Activated T-cell treated with anti-CD3 and anti-CD28 coated beads, Interleukin-2, amount 50 U/mL, for 1 hour (primary cell): ENCODE measurements around the gene CDT1.
"Not testable (repeated sequence)": the region's sequence is repeated elsewhere in the genome, so short reads cannot be mapped to it uniquely, and the experiment has no call there.

ENCODE experiments used
- DNase-seq: peaks from one replicate; pipeline ENCODE4 v3.0.0-alpha.2; 2020

The CDT1 gene

DNA sequence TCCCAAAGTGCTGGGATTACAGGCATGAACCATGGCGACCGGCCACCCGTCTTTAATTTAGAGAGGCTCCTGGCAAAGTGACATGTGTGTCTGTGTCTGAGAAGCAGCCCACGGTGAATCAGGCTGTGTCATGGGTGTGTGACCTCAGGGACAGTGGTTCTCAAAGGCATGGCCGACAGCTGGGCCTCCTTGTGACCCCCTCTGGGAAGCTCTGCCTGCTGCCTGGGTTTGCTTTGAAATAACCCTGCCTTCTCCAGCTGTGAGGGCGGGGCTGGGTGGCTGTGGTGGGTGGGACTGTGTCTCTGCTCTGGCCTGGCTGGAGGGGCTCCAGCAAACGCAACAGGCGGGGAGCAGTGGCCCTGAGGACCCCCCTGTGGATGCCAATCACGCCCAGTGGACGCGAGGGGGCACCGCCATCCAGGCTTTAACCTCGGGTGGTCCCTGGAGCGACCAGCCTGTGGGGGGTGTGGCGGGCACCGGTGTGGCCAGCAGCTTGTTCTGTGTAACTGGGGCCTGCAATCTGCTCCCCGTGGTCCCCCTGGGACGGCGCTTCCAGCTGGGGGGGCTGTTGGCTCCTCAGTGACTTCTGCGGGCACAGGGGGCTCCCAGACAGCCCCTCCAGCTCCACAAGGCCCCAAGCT, 16.9 kb downstream of the CDT1 start:
- DNase-seq, result no peak

GRCh38 chr16:88821168-88821850, 17.7 kb downstream of the CDT1 start:
- no peak for DNase-seq

- DNase-seq, result no peak
Measured at GRCh38 chr16:88822281-88823040, 18.9 kb downstream of the CDT1 start.

DNA sequence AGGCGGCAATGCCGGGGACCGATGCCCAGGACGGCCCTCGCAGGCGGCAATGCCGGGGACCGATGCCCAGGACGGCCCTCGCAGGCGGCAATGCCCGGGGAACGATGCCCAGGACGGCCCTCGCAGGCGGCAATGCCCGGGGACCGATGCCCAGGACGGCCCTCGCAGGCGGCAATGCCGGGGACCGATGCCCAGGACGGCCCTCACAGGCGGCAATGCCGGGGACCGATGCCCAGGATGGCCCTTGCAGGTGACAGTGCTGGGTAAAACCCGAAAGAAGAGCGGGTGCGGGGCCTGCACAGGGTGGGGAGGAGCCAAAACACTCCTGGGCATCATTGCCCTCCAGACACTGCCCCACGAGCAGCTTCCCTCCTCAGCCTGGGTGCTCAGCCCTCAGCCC, 20.1 kb downstream of the CDT1 start:
- DNase-seq, result not testable (repeated sequence)

DNA sequence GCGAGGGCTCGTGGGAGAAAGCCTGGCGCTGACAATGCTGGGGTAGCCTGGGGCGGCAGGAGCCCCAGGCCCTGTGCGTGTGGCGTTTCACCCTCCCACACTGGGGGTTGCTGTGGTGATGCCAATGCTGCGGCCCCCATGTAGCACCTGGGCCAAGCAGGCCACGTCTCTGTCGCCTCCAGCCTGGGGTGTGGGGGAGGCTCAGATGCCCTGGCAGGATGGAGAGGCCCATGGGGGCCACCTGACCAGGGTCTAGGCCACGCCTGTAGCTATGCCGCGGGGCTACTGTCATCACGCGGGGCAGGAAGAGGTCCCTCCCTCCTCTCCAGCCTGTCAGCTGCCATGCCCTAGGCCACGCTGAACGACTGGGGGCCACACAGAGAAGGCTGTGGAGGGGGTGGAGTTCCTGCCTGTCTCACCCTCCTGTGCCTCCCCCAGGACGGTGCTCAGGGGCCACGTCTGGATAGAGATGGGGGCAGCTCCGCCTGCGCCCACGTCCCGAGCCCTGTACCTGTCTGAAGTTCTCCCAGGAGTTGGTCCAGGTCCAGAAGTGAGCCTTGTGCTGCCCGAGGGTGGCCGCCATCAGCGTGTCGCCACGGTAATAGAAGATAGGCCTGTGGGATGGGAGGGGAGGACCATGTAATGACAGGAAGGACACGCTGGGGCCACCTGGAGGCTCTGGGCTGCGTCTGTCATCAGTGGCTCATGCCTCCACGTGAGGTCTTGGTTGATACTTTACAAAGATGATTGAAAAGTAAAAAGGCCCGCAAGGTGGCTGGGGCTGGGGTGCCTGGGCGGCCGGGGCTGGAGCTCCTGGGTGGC, 20.9 kb downstream of the CDT1 start:
- DNase-seq, result no peak

DNA sequence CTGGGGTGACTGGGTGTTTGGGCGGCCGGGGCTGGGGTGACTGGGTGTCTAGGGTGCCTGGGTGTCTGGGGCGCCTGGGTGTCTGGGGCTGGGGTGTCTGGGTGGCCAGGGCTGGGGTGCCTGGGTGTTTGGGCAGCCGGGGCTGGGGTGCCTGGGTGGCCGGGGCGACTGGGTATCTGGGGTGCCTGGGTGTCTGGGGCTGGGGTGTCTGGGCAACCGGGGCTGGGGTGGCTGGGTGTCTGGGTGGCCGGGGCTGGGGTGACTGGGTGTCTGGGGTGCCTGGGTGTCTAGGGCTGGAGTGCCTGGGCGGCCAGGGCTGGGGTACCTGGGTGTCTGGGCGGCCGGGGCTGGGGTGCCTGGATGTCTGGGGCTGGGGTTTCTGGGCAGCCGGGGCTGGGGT, 21.6 kb downstream of the CDT1 start:
- no peak for DNase-seq

DNA sequence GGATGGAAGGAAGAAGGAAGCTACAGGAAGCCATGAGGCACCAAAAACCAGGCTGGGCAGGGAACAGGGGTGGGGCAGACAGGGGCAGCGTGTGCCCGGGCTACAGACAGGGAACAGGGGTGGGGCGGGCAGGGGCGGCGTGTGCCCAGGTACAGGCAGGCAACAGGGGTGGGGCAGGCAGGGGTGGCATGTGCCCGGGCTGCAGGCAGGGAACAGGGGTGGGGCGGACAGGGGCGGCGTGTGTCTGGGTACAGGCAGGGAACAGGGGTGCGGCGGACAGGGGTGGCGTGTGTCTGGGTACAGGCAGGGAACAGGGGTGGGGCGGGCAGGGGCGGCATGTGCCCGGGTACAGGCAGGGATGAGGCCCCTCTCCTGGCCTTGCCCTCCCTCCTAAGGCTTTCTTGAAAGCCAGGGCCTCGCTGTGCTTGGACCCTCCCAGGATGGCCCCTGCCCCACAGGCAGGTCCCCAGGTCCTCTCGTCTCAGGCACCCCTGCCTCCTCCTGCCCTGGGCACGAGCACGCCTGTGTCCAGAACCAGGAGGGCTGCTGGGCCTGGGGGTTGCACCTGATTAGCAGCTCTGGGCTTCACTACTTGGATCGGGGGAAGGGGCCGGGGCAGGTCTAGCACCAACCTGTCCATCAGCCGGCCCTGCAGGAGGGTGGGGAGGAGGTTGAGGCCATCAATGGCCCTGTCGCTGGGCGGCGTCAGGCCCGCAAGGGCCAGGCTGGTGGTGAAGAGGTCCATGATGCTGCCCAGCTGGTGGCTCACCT, 22.7 kb downstream of the CDT1 start:
- DNase-seq, result no peak

GRCh38 chr16:88827727-88828126, 24.1 kb downstream of the CDT1 start:
- no peak for DNase-seq

DNA sequence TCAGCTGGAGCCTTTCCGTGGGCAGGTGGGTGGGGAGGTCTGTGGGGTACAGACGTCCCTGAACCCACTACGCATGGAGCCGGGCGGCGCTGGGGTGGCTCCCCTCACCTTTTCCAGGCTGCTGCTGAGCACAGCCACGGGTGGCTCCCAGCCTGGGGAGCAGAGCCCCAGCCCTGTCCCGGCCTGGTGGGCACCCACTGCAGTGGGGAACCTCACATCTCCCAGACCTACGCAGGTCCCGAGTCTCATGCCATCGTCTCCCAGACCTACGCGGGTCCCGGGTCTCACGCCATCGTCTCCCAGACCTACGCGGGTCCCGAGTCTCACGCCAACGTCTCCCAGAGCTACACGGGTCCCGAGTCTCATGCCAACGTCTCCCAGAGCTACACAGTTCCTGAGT, 25.1 kb downstream of the CDT1 start:
- DNase-seq, result no peak

- no peak for DNase-seq
Measured at GRCh38 chr16:88830258-88830657, 26.7 kb downstream of the CDT1 start.

- no peak for DNase-seq
Measured at GRCh38 chr16:88830783-88831182, 27.2 kb downstream of the CDT1 start.

- no peak for DNase-seq
Measured at GRCh38 chr16:88831838-88832237, 28.2 kb downstream of the CDT1 start.

GRCh38 chr16:88833086-88833485, 29.5 kb downstream of the CDT1 start:
- DNase-seq, result no peak

GRCh38 chr16:88834670-88835069, 31.1 kb downstream of the CDT1 start:
- no peak for DNase-seq

GRCh38 chr16:88835383-88835782, 31.8 kb downstream of the CDT1 start:
- no peak for DNase-seq

DNA sequence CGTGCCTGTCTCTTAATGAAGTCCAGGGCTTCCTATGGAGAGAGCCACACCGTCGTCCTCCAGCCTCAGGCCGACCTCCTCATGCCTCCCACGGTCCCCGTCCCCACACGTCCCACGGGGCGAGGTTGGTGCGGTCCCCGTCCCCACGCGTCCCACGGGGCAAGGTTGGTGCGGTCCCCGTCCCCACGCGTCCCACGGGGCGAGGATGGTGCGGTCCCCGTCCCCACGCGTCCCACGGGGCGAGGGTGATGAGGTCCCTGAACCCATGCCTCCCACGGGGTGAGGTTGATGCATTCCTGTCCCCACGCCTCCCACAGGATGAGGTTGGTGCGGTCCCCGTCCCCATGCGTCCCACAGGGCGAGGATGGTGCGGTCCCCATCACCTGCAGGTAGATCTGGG, 32.2 kb downstream of the CDT1 start:
- DNase-seq, result no peak

- no peak for DNase-seq
Measured at GRCh38 chr16:88836791-88837190, 33.2 kb downstream of the CDT1 start.

- DNase-seq, result no peak
Measured at GRCh38 chr16:88837806-88838205, 34.2 kb downstream of the CDT1 start.

- DNase-seq, result no peak
Measured at GRCh38 chr16:88838566-88838965, 35.0 kb downstream of the CDT1 start.

DNA sequence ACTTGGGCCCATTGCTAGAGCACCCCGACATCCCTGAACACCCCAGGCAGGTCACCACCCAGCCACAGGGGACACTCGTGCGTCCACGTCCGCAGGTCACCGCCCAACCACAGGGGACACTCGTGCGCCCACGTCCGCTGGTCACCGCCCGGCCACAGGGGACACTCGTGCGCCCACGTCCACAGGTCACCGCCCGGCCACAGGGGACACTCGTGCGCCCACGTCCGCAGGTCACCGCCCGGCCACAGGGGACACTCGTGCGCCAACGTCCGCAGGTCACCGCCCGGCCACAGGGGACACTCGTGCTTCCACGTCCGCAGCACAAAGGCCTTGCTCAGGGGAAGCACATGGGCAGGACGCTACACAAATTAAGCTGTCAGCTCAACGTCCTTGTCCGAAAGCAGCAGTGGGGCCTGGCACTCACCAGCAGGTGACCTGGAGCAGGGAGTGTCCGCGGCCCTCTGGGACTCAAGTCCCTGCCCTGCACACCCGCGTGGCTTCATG, 35.5 kb downstream of the CDT1 start:
- no peak for DNase-seq

DNA sequence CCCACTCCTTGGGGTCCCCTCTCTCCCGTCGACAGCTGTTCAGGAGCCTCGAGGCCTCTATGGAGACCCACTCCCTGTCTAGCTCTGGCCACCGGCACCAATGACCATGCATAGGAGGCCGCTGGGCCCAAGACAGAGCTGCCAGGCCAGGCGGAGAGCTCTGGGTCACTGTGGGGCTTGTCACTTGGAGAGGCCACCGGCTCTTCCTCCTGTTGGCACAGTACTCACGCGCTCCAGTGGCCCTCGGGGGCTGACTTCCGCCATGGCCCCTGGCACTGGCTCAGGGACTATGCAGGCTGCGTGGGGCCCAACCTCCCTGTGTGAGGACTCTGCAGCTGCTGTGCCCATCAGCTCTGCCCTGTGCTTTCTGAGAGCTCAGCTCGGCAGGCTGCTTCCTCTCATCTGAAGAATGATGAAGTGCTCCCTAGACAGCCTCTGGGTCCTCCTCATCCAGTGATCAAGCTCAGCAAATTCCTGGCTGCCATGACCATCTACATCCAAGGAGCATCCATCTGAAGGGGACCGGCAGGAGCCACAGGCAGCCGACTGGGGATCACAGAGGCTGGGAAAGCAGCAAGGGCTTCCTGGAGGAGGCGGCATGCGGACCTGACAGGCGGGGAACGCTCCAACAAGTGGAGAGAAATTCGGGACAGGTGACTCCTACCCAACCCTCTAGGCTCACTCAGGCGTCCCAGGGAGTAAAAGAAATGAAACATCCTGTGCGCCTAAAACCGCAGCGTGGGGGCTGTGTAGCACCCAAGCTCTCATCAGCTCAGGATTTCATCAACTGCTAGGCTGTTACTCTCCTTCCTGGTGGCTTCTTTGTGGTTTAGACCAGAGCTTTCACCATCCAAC, 36.4 kb downstream of the CDT1 start:
- DNase-seq, result no peak
